Mononuclear cell (primary cell): ENCODE results near the gene D2HGDH. TPM values are rescaled to one million over a fixed set of nuclear protein-coding genes. Genes with fewer than 3 reads are reported as not detected.
"Not testable (repeated sequence)": the region's sequence is repeated elsewhere in the genome, so short reads cannot be mapped to it uniquely, and the experiment has no call there.

Source experiments
- H3K27me3 ChIP-seq: 2 replicates; pipeline ENCODE4 v1.6.0; 2011; ENCODE audit warnings: low read length, control low read depth; ENCODE audit not compliant: insufficient read depth
- H3K4me1 ChIP-seq: 2 replicates; pipeline ENCODE4 v1.5.1; 2011; ENCODE audit warnings: mild to moderate bottlenecking, low read length, control low read depth; ENCODE audit not compliant: insufficient read depth
- H3K4me3 ChIP-seq: 2 replicates; pipeline ENCODE4 v1.5.1; 2011; ENCODE audit warnings: mild to moderate bottlenecking, low read length, moderate library complexity
- H3K9me3 ChIP-seq: 2 replicates; pipeline ENCODE4 v1.5.1; 2011; ENCODE audit warnings: low read depth, mild to moderate bottlenecking, control low read depth, low read length
- total RNA-seq: library from RNA; depleted of rRNA; stranded (reverse); fragments of >200 nt; gene quantifications from one replicate; pipeline ENCODE4 v1.2.3, GENCODE V29; 2012

D2HGDH gene
- total RNA-seq, 1 donor = 7.7 TPM

DNA sequence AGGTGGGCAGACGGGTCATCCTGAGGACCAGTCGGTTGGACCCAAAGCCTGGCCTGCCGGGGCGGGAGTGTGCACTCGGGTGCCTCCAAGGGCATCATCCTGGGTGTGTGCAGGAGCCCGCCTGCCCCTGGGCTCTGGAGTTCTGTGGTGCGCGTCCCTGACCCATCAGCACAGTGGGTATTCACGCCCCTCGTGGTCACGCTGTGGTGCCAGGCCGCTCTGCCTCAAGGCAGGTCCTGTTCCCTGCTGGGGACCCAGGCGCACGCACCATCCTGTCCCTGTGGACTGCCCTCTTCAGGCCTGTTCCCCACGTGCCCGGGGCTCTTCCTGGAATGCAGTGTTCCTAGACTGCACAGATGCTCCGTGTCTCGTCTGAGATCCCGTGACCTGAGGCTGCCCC is 14.3 kb upstream of the D2HGDH start:
- no peak overlapping the region for H3K4me3 ChIP-seq

DNA sequence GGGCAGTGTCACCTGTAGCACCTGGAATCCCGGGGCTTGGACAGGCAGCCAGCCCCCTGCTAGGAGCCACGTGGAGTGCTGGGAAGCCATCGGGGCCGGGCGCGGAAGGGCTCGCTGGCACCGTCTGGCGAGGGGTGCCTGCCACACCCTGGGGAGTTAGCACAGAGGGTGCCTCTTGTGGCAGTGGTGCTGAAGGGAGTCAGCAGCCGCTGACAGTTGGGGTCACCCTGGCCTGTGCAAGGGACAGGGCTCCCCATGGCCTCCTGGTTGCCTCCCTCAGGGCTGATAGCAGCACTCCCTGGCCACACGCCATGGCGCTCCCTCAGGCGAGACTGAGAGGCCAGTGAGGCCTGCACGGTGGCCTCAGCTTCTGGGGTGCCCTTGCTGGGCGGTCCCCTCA is 13.9 kb upstream of the D2HGDH start:
- Histone ChIP-seq H3K4me1 (no peaks in the 10 kb centered on the region), H3K27me3 (no peaks in the 10 kb centered on the region), H3K4me3 (no peak overlapping the region), H3K9me3 (no peaks in the 10 kb centered on the region)

More for the DNA sequence above, 14.3 kb upstream of the D2HGDH start:
- no peaks in the 10 kb centered on the region for H3K27me3 ChIP-seq
- H3K9me3 ChIP-seq = no peaks in the 10 kb centered on the region
- no peaks in the 10 kb centered on the region for H3K4me1 ChIP-seq

DNA sequence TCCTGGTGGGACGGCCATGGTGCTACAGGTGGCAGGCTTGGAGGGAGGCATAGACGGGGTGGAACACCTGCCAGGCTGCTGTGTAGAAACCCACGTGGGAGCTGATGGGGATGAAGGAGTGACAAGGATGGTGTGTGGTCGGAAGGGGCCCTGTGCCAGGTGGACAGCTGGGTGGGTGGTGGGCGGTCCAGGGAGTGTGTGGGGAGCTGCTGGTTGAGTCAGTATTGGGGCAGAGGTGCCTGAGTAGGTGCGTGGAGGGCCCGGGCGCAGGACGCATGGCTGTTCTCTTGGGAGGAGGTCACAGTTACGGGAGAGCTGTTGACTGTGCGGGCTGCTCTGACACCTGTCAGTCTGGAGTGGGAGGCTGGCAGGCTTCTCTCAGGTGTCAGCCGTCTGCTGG is 12.6 kb upstream of the D2HGDH start:
- no peaks in the 10 kb centered on the region for H3K9me3 ChIP-seq
- H3K27me3 ChIP-seq = no peaks in the 10 kb centered on the region
- H3K4me1 ChIP-seq = no peaks in the 10 kb centered on the region
- no peak overlapping the region for H3K4me3 ChIP-seq

DNA sequence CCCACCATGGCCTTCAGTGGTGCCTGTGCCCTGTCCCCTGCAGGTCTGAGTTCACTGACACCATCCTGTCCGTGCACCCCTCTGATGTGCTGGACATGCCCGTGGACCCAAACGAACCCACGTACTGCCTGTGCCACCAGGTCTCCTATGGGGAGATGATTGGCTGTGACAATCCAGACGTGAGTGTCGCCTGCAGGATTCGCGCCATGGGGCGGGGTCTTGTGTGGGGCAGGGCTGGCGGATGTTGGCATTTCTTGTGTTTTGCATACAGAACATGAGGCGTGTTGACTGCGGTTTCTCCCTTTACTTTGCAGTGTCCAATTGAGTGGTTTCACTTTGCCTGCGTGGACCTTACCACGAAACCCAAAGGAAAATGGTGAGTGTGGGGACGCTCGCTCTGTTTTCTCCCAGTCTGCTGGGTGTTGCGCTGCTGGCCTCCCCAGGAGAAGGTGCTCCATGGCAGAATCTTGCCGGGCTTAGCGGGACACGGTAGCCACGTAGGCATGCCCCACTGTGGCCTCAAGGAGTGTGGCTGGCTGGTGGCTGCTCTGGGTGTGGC is 11.5 kb upstream of the D2HGDH start:
- Histone ChIP-seq H3K4me1 (no peaks in the 10 kb centered on the region), H3K9me3 (no peaks in the 10 kb centered on the region), H3K4me3 (no peak overlapping the region), H3K27me3 (no peaks in the 10 kb centered on the region)

DNA sequence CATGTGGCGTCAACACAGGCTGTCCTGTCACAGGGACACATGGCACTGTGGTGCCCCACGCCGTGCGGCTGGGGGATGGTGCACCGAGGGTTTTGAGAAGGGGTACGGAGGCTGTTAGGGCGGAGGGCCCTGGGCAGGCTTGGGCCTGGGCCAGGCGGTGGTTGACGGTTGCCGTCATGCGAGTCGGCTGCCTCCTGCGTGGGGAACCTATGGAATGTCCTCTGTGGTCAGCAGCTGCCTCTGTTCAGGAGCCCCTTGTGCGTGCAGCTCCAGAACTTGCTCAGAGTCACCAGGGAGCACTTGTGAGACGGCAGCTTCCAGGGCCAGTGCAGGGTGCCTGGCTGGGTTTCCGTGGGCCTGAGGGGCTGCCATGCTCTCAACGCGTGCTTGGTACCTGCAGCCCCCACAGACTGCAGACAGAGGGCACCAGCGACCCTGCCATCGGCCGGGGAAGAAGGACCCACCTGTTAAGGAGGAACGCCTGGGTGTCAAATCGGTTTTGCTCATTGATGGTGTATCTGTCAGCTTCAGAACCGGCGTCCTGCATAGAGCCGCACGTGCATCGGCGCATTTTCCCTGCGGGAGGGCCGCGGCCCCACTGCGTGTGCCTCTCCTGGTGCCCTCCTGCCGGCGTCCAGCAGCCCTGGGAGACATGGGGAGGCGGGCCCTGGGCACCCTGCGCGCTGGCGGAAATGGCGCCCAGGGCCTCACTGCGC is 10.0 kb upstream of the D2HGDH start:
- Histone ChIP-seq H3K9me3 (no peaks in the 10 kb centered on the region), H3K4me1 (no peaks in the 10 kb centered on the region), H3K4me3 (no peak overlapping the region), H3K27me3 (no peaks in the 10 kb centered on the region)

DNA sequence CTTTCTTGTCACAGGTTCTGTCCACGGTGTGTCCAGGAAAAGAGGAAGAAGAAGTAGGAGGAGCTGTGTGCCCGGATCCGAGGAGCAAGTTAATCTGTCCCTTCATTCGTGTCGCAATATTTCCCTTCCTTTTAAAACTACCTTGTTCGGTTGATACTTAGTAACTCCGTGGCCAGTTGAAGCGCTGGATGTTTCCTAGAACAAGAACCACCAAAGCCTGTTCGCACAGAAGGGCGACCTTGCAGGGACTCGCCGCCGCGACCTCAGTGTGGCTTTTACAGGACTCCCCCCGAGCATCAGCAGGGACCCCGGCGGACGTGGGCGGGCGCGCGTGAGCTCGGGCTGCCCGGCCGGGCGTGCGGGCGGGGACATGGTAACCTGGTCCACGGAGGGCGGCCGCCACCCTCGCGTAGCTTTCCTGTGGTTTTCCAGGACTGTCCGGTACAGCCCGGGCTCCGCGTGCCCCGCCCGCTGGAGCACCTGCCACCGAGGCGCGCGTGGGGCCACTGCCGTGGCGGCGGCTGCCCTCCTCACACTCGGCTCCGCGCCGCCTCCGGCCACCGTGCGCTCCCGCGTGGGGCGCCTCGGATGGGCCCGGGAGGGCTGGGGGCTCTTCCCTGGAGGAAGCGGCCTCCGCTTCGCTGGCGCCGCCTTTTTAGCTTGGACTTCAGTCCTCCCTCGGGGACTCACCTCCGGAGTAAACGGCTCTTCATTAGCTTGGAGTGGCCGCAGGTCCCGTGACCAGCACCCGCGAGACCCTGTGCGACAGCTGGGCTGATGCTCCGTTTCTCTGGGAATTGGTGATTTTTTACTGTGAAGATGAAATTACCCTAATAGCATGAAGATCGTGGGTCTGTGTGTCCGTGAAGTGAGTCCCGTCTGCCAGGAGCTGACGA is 9.2 kb upstream of the D2HGDH start:
- Histone ChIP-seq H3K4me3 (no peak overlapping the region), H3K4me1 (no peaks in the 10 kb centered on the region), H3K9me3 (no peaks in the 10 kb centered on the region), H3K27me3 (no peaks in the 10 kb centered on the region)

DNA sequence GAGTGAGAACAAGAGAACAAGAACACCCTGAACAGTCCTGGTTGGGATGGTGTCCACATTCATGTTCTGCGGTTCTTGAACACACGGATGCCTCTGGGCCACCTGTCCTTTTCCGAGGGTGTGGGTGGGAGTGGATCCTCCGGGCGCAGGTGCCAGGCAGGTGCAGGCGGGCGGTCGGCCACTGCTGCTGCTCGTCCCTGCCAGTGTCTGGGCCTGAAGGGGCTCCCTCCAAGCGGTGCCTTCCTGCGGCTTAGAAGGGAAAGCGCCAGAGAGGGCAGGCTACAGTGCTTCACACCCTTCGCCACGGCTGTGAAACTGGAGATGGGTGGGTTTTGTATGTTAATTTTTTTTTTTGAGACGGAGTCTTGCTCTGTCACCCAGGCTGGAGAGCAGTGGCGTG is 8.0 kb upstream of the D2HGDH start:
- Histone ChIP-seq H3K4me3 (no peak overlapping the region), H3K9me3 (no peaks in the 10 kb centered on the region), H3K27me3 (no peaks in the 10 kb centered on the region), H3K4me1 (peaks cover 9% of the 10 kb centered on the region)

DNA sequence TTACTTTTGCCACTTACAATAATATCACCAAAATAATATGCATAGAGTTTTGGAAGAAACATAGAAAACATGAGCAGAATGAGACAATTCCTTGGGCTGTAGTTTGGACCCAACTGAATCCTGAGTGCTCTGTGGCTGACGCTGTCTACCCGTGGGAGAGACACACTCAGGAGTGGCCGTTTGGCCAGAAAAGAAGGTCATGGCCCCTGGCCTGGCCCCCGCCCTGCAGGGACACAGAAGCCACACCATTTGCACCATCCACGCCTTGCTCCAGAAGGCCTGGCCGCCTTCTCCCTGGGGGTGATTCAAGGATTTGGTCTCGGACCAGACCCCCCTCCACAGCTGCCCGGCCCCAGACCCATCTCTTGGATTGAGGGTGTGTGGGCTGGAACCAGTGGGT is 6.4 kb upstream of the D2HGDH start:
- no peaks in the 10 kb centered on the region for H3K27me3 ChIP-seq
- H3K9me3 ChIP-seq = no peaks in the 10 kb centered on the region
- H3K4me1 ChIP-seq = peaks cover 17% of the 10 kb centered on the region
- no peak overlapping the region for H3K4me3 ChIP-seq

DNA sequence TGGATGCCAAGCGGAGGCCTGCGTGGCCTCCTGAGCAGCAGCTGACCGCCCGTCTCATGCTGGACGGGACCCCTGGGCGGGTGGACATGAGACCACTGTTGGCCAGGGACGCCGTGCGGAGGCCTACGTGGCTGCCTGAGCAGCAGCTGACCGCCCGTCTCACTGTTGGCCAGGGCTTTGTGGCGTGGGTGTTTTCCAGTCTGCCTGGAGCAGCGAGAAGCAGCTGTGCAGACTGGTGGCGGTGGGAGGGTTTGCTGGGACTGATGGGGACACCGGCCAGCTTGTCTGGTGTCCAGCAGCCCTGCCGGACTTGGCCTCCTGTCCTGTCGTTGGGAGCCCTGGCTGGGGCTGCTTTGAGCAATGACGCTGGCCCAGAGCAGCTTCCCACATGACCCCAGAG is 5.8 kb upstream of the D2HGDH start:
- H3K4me1 ChIP-seq = peaks cover 18% of the 10 kb centered on the region
- no peaks in the 10 kb centered on the region for H3K9me3 ChIP-seq
- H3K27me3 ChIP-seq = no peaks in the 10 kb centered on the region
- H3K4me3 ChIP-seq = no peak overlapping the region

DNA sequence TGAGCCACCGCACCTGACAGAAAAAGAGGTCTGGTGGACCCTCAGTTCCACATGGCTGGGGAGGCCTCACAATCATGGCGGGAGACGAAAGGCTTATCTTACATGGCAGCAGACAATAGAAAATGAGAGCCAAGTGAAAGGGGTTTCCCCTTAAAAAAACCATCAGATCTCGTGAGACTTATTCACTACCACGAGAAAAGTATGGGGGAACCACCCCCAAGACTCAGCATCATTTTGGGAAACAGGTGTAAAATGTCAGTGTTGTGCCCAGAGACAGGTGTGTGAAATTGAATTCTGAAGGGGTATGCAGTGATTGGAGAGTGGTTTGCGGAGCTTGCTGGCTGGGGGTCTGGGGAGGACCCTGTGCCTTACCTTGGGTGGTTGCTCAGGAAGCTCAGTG is 4.6 kb upstream of the D2HGDH start:
- no peaks in the 10 kb centered on the region for H3K27me3 ChIP-seq
- H3K4me1 ChIP-seq = peaks cover 24% of the 10 kb centered on the region
- no peak overlapping the region for H3K4me3 ChIP-seq
- H3K9me3 ChIP-seq = no peaks in the 10 kb centered on the region

DNA sequence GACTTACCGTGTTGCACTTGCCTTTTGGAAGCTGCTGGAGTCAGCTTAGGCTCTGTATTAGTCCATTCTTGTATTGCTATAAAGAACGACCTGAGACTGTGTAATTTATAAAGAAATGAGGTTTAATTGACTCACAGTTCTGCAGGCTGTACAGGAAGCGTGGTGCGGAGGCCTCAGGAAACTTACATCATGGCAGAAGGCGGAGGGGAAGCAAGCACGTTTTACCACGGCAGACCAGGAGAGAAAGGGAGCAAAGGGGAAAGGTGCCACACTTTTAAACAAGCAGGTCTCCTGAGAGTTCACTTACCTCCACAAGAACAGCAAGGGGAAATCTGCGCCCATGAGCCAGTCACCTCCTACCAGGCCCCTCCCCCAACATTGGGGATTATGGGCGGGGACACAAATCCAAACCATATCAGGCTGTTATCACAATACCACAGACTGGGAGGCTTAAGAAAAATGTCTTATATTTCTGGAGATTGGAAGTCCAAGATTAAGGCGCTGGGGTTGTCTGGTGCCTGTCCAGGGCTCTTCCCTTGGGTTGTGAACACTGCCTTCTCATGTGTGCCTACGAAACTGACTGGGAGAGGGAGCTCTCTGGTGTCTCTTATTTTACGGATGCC is 3.6 kb upstream of the D2HGDH start:
- no peaks in the 10 kb centered on the region for H3K9me3 ChIP-seq
- no peak overlapping the region for H3K4me3 ChIP-seq
- H3K27me3 ChIP-seq = no peaks in the 10 kb centered on the region
- peaks cover 28% of the 10 kb centered on the region for H3K4me1 ChIP-seq

DNA sequence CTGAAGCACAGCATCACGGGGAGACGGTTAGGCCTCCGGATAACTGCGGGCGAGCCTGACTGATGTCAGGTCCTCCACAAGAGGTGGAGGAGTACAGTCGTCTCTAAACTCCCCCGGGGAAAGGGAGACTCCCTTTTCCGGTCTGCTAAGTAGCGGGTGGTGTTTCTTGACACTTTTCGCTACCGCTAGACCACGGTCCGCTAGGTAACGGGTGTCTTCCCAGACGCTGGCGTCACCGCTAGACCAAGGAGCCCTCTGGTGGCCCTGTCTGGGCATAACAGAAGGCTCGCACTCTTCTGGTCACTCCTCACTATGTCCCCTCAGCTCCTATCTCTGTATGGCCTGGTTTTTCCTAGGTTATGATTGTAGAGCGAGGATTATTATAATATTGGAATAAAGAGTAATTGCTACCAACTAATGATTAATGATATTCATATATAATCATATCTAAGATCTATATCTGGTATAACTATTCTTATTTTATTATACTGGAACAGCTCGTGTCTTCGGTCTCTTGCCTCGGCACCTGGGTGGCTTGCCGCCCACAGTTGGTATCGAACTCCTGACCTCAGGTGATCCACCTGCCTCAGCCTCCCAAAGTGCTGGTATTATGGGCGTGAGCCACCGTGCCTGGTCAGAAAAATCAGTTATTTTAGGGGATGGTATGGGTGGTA is 1.8 kb upstream of the D2HGDH start:
- H3K4me1 ChIP-seq = peaks cover 32% of the 10 kb centered on the region
- not testable (repeated sequence) for H3K9me3 ChIP-seq

DNA sequence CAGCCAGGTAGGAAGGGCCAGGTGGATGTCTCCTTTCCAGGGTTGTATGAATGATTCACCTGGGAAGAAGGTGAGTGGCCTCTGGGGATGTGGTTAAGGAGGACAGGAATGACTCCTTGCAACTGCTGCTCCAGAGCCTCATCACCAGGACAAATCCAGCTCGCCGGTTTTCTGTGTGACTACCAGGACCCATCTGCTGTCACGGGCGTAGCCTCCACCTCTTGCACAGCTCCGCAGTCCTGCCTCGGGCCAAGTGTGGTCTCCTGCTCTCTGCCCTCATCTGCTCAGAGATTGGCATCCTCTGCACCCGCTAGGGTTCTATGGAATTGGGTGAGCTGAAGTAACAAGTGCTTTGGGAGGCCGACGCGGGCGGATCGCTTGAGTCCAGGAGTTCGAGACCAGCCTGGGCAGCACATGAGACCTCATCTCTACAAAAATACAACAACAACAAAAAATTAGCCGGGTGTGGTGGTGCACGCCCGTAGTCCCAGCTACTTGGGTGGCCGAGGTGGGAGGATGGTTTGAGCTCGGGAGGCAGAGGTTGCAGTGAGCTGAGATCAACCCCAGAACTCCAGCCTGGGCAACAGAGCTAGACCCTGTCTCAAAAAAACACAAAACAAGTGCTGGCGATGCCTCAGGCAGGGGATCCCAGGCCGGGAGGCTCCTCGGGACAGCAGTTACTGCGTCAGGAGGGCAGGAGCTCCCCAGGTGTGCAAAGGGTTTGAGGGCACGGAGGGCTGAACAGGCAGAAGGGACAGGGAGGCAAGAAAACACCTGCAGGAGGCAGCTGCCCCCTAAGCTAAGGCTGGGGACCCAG is 831 bp upstream of the D2HGDH start:
- Histone ChIP-seq H3K9me3 (no peaks in the 10 kb centered on the region), H3K4me1 (peaks cover 32% of the 10 kb centered on the region), H3K27me3 (no peaks in the 10 kb centered on the region), H3K4me3 (peak overlapping the region; percentile 83)

More for the DNA sequence above, 1.8 kb upstream of the D2HGDH start:
- not testable (repeated sequence) for H3K27me3 ChIP-seq, H3K4me3 ChIP-seq

DNA sequence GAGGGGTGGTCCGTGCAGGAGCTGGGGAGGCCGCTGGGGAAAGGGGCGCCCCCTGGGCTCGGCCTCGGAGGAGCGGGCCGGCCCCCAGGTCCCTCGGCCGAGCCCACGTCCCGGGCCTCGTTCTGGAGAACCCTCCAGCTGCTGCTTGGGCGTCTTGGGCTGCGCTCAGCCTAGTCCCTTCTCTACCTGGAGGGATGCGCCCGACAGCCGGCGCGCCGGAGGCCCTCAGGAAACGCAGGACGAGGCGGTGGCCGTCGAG is 293 bp upstream of the D2HGDH start:
- H3K4me3 ChIP-seq = peak overlapping the region; percentile 83
- H3K4me1 ChIP-seq = peaks cover 32% of the 10 kb centered on the region
- no peaks in the 10 kb centered on the region for H3K27me3 ChIP-seq

More for the DNA sequence above, 293 bp upstream of the D2HGDH start:
- no peaks in the 10 kb centered on the region for H3K9me3 ChIP-seq
